ENCODE measurements around the gene ODF4. TPM values are rescaled to one million over a fixed set of nuclear protein-coding genes. Genes with fewer than 3 reads are reported as not detected.

ODF4 gene
- total RNA-seq, result not detected
- not detected for polyA plus RNA-seq

GRCh38 chr17:8339540-8339939 lies at the start of gene ODF4:
TSS of gene ODF4 (plus strand) at chr17:8339840. CDS start at chr17:8340052, 212 bp downstream.
- Histone ChIP-seq H3K27ac (ENCODE audit: low read depth) (no peak within 1 kb of the TSS), H3K4me3 (ENCODE audit: low read depth, low read length) (no peak within 1 kb of the TSS), H3K4me1 (ENCODE audit: insufficient read depth) (no peaks in the 10 kb centered on the region), H3K36me3 (ENCODE audit: insufficient read depth) (no peaks in the 10 kb centered on the region)
- 77% methylated on average over 2 of the region's 2 CpGs for WGBS
- no peak for DNase-seq (ENCODE audit: extremely low spot score)

DNA sequence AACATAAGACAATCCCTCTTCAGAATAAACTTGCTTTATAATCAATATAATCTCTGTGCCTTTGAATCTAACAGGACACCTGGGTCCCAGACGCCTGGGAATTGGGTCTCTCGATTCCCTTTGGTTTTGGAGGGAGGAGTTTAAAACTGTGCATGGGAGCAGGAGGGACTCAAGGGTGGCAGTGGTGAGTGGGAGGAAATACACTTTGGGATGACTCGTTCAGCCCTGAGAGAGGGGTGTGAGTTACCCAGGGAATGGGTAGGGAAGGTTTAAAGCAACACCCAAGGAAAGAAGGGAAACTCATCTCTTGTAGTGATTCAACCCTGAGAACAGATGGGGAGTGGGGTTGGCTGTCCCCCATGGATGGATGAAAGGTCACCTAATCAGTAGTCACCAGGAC lies 49.6 kb upstream of the ODF4 start:
- Histone ChIP-seq H3K36me3 (ENCODE audit: insufficient read depth) (no peaks in the 10 kb centered on the region), H3K27ac (ENCODE audit: low read depth) (no peak overlapping the region), H3K4me1 (ENCODE audit: insufficient read depth) (peaks cover 3% of the 10 kb centered on the region), H3K4me3 (ENCODE audit: low read depth, low read length) (no peak overlapping the region)
- DNase-seq (ENCODE audit: extremely low spot score), result no peak
- WGBS, result 58% methylated on average over 3 of the region's 3 CpGs

DNA sequence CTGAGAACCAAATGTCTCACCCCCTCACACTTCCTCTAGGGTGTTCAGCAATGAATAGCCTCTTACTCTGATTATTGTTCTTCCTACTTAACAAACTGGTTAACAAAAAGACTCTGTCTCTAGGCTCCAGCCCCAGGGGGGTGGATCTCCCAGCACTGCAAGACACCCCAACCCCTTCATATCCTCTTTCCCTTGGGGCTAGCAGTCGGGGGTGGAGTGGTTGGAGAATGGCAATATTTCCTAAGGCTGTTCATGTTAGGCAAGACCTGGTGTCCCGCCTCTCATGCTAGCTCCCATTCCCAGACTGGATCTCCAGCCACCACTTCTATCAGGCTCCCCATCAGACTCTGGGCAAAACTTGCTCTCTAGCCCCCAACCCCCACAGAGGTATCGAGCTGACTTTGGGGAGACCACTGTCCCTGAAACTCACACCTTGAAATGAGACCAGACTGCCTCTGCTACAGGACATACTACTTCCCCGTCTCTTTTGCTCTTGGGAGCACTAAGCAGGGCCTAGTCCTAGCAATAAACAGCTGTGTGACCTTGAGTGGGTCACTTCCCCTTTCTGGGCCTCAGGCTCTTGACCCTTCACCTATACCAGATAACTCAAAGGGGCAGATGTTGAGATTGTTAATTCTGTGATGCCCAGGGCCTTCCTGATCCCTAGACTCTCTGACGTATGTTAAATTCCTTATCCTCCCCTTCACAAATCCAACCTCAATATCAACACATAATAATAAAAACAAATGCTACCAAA lies 46.8 kb upstream of the ODF4 start:
- Histone ChIP-seq H3K4me3 (ENCODE audit: low read depth, low read length) (no peak overlapping the region), H3K4me1 (ENCODE audit: insufficient read depth) (peaks cover 1% of the 10 kb centered on the region), H3K36me3 (ENCODE audit: insufficient read depth) (no peaks in the 10 kb centered on the region), H3K27ac (ENCODE audit: low read depth) (no peak overlapping the region)
- no peak for DNase-seq (ENCODE audit: extremely low spot score)
- 83% methylated on average over 5 of the region's 5 CpGs for WGBS

- Histone ChIP-seq H3K4me1 (ENCODE audit: insufficient read depth) (peaks cover under 1% of the 10 kb centered on the region), H3K27ac (ENCODE audit: low read depth) (no peak overlapping the region), H3K36me3 (ENCODE audit: insufficient read depth) (no peaks in the 10 kb centered on the region), H3K4me3 (ENCODE audit: low read depth, low read length) (no peak overlapping the region)
- WGBS, result 95% methylated on average over 9 of the region's 9 CpGs
- no peak for DNase-seq (ENCODE audit: extremely low spot score)
Observed at GRCh38 chr17:8294361-8294760, 45.3 kb upstream of the ODF4 start.

DNA sequence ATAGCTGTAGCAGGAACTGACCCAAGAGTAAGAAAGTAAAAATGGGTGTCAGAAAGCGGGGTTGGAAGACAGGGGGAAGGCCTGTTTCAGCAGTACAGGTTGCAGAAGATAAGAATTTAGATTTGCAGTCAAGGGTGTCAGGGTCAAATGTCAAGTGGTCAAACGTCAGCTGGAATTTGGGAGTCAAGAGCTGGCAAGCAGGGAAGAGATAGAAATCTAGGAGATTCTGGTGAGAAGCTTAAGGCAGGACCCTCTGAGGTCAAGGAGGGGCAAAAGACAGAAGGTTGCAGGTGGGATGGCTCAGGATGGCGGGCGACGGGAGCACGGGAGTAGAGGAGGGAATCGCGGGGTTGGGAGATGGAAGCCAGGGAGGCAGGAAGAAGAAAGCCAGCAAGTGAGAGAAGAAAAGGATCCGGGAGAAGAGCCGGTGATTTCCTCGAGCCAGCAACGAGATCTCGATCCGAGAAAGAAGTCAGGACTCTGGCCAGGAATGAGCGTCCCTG lies 44.8 kb upstream of the ODF4 start:
- Histone ChIP-seq H3K4me1 (ENCODE audit: insufficient read depth) (no peaks in the 10 kb centered on the region), H3K36me3 (ENCODE audit: insufficient read depth) (no peaks in the 10 kb centered on the region), H3K4me3 (ENCODE audit: low read depth, low read length) (peak overlapping the region; percentile 47), H3K27ac (ENCODE audit: low read depth) (peak overlapping the region; percentile 64)
- WGBS, result 7% methylated on average over 15 of the region's 15 CpGs
- DNase-seq (ENCODE audit: extremely low spot score), result no peak

- Histone ChIP-seq H3K27ac (ENCODE audit: low read depth) (no peak overlapping the region), H3K4me3 (ENCODE audit: low read depth, low read length) (no peak overlapping the region), H3K4me1 (ENCODE audit: insufficient read depth) (no peaks in the 10 kb centered on the region), H3K36me3 (ENCODE audit: insufficient read depth) (no peaks in the 10 kb centered on the region)
- DNase-seq (ENCODE audit: extremely low spot score), result no peak
- WGBS, result 60% methylated on average over 3 of the region's 3 CpGs
Observed at GRCh38 chr17:8300226-8300625, 39.4 kb upstream of the ODF4 start.

DNA sequence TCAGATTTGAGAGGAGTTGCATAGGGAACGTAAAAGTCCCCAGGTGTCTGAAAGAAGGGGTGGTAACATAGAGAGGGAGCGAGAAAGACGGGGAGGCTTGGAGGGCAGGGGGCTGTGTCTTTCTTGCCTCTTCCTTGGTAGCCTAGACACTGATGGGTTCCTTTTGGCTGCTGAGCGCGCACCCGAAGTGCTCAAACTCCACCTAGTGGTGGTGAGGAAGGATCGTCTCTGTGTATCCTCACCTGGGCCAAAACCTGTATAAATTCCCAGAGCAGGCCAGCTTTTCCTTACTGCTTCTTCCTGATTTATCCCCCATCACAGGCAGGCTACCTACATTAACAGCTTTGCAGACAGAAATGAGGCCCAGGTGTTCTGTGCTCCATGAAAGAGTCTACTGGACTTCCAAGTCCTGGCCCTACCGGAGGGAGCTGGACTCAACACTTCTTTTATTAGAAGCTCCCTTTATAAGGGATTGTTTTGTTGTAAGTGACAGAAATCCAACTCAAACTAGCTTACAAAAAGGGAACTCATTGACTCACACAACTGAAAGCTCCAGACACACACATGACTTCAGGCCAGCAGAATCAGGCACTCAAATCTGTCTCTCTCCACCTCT lies 38.9 kb upstream of the ODF4 start:
- no peak overlapping the region for H3K4me3 ChIP-seq (ENCODE audit: low read depth, low read length)
- H3K4me1 ChIP-seq (ENCODE audit: insufficient read depth), result no peaks in the 10 kb centered on the region
- H3K36me3 ChIP-seq (ENCODE audit: insufficient read depth), result no peaks in the 10 kb centered on the region
- no peak overlapping the region for H3K27ac ChIP-seq (ENCODE audit: low read depth)
- 13% methylated on average over 8 of the region's 8 CpGs for WGBS
- peak; percentile 26 for DNase-seq (ENCODE audit: extremely low spot score)

- no peak for DNase-seq (ENCODE audit: extremely low spot score)
- WGBS, result 57% methylated on average over 10 of the region's 10 CpGs
- H3K4me3 ChIP-seq (ENCODE audit: low read depth, low read length), result no peak overlapping the region
- no peaks in the 10 kb centered on the region for H3K4me1 ChIP-seq (ENCODE audit: insufficient read depth)
- H3K36me3 ChIP-seq (ENCODE audit: insufficient read depth), result no peaks in the 10 kb centered on the region
- no peak overlapping the region for H3K27ac ChIP-seq (ENCODE audit: low read depth)
Observed at GRCh38 chr17:8310601-8311123, 29.0 kb upstream of the ODF4 start.

DNA sequence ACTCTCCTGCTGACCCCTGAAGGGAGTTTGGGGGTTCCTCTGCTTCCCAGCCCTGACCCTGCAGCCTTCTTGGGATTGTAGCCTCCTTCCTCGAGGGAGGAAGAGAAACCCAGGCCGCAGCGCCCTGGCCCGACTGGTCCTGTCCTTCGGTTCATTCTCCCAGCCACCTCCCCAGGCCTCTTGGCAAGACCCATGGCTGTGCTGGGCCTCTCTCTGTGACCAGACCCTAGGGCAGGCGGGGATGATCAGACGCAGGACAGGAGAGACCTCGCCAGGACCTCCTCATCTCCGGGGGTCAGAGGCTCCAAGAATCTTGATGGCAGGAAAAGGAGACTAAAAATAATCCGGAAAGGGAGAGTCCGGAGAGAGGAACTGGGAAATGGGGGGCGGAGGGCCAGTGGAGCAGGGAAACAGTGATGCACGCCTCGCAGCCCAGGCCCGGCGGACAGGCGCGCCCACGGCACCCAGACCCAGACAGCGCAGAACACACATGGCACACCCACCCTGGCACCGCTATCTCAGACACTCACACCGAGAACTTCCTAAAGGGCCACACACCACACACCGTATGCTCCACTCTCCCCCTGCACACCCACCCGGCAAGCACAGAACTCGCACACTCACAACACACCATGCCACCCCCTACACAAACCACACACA lies 28.4 kb upstream of the ODF4 start:
- no peak for DNase-seq (ENCODE audit: extremely low spot score)
- no peak overlapping the region for H3K4me3 ChIP-seq (ENCODE audit: low read depth, low read length)
- no peaks in the 10 kb centered on the region for H3K36me3 ChIP-seq (ENCODE audit: insufficient read depth)
- no peak overlapping the region for H3K27ac ChIP-seq (ENCODE audit: low read depth)
- H3K4me1 ChIP-seq (ENCODE audit: insufficient read depth), result no peaks in the 10 kb centered on the region
- 80% methylated on average over 25 of the region's 25 CpGs for WGBS

DNA sequence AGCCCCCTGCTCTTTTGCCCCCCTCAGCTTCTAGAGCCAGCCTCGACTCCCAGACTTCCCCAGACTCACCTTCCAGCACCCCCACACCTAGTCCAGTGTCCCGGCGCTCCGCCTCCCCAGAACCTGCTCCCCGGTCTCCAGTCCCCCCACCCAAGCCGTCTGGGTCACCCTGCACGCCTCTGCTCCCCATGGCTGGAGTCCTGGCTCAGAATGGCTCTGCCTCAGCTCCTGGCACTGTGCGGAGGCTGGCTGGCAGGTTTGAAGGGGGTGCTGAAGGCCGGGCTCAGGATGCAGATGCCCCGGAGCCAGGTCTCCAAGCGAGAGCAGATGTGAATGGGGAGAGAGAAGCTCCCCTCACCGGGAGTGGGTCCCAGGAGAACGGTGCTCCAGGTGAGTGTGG lies 27.4 kb upstream of the ODF4 start:
- Histone ChIP-seq H3K4me3 (ENCODE audit: low read depth, low read length) (no peak overlapping the region), H3K4me1 (ENCODE audit: insufficient read depth) (no peaks in the 10 kb centered on the region), H3K27ac (ENCODE audit: low read depth) (no peak overlapping the region), H3K36me3 (ENCODE audit: insufficient read depth) (no peaks in the 10 kb centered on the region)
- DNase-seq (ENCODE audit: extremely low spot score), result no peak
- WGBS, result 71% methylated on average over 13 of the region's 13 CpGs

DNA sequence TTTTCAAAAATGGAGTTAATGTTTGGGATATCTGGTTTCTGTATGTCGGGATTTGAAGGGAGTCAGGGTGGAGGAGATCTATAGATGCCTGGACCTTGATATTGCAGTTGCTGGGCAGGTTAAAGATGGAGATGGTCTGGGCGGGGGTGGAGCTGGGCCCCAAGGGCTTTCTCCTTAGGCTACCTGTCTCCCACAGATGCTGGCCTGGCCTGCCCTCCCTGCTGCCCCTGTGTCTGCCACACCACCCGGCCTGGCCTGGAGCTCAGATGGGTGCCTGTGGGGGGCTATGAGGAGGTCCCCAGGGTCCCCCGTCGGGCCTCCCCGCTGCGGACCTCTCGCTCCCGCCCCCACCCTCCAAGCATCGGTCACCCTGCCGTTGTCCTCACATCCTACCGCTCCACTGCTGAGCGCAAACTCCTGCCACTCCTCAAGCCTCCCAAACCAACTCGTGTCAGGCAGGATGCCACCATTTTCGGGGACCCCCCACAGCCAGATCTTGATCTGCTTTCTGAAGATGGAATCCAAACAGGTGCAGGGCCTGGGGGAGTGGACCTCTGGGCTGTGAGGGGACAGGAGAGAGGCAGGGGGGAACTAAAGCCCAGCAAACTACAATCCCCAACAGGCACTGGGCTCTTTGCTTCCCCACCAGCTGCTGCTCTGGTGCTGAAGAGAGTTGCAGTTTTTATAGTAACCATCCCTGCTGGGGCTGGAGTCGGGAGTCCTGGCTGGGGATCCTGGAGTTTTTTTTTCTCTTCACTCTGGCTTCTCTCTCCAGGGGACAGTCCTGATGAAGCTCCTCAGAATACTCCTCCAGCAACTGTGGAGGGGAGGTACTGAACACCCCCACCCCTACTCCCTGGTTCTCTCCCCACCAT lies 26.7 kb upstream of the ODF4 start:
- DNase-seq (ENCODE audit: extremely low spot score), result no peak
- H3K36me3 ChIP-seq (ENCODE audit: insufficient read depth), result no peaks in the 10 kb centered on the region
- no peaks in the 10 kb centered on the region for H3K4me1 ChIP-seq (ENCODE audit: insufficient read depth)
- 63% methylated on average over 16 of the region's 16 CpGs for WGBS
- no peak overlapping the region for H3K27ac ChIP-seq (ENCODE audit: low read depth)
- H3K4me3 ChIP-seq (ENCODE audit: low read depth, low read length), result no peak overlapping the region

GRCh38 chr17:8314797-8315763 lies 24.6 kb upstream of the ODF4 start:
- 13% methylated on average over 29 of the region's 29 CpGs for WGBS

More at GRCh38 chr17:8314797-8315763, 24.6 kb upstream of the ODF4 start:
- H3K36me3 ChIP-seq (ENCODE audit: insufficient read depth), result no peaks in the 10 kb centered on the region
- H3K27ac ChIP-seq (ENCODE audit: low read depth), result no peak overlapping the region
- no peaks in the 10 kb centered on the region for H3K4me1 ChIP-seq (ENCODE audit: insufficient read depth)
- DNase-seq (ENCODE audit: extremely low spot score), result no peak
- H3K4me3 ChIP-seq (ENCODE audit: low read depth, low read length), result no peak overlapping the region

Measured in urinary bladder (tissue), 4 donors.